Effector memory CD4-positive, alpha-beta T cell (primary cell): Measurements from ENCODE around the gene ZNF644.

Experiments used
- DNase-seq, 3 donors: peaks; one replicate each; pipeline ENCODE4 v3.0.0-alpha.2; 2020
- H3K27ac ChIP-seq: 2 replicates; pipeline ENCODE4 v1.7.0; 2013; ENCODE audit warnings: mild to moderate bottlenecking, low read length, moderate library complexity; ENCODE audit not compliant: insufficient read depth, poor library complexity, severe bottlenecking
- H3K27me3 ChIP-seq: replicated peaks from 2 replicates; pipeline ENCODE4 v1.7.0; 2013; ENCODE audit warnings: mild to moderate bottlenecking, low read length; ENCODE audit not compliant: insufficient read depth, control insufficient read depth, poor library complexity, severe bottlenecking
- H3K36me3 ChIP-seq: 2 replicates; pipeline ENCODE4 v1.7.0; 2013; ENCODE audit warnings: mild to moderate bottlenecking, low read length, moderate library complexity; ENCODE audit not compliant: control insufficient read depth, insufficient read depth
- H3K4me1 ChIP-seq: 2 replicates; pipeline ENCODE4 v1.7.0; 2013; ENCODE audit warnings: low read length, mild to moderate bottlenecking; ENCODE audit not compliant: control insufficient read depth, insufficient read depth, poor library complexity, severe bottlenecking
- H3K4me3 ChIP-seq: 2 replicates; pipeline ENCODE4 v1.7.0; 2013; ENCODE audit warnings: low read length, low read depth, mild to moderate bottlenecking; ENCODE audit not compliant: insufficient read depth, poor library complexity, severe bottlenecking
- H3K9me3 ChIP-seq: 2 replicates; pipeline ENCODE4 v1.7.0; 2013; ENCODE audit warnings: mild to moderate bottlenecking, low read length, moderate library complexity; ENCODE audit not compliant: control insufficient read depth

The ZNF644 gene

DNA sequence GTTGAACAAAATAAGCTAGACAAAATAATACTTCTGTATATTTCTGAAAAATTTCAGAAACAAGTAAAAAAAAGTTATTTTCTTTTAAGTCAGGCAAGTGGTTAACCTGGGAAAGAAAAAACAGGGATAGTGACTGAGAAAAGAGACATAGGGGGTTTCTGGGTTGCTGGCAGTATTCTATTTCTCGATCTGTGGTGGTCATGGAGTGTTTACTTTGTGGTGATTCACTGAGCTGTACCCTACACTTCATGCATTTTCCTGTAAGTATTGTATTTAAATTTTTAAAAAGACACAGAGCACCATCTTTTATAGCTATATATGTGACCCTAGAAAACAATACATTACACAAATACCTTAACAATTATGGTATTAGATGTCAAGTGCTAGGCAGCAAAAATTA lies 58.2 kb downstream of the ZNF644 start:
- H3K27ac ChIP-seq, result no peak overlapping the region
- H3K9me3 ChIP-seq, result no peaks in the 10 kb centered on the region
- no peaks in the 10 kb centered on the region for H3K27me3 ChIP-seq
- H3K36me3 ChIP-seq, result no peaks in the 10 kb centered on the region
- H3K4me3 ChIP-seq, result no peak overlapping the region
- DNase-seq, result no peak
- no peaks in the 10 kb centered on the region for H3K4me1 ChIP-seq

- no peak for DNase-seq
- Histone ChIP-seq H3K4me3 (no peak overlapping the region), H3K36me3 (no peaks in the 10 kb centered on the region), H3K4me1 (no peaks in the 10 kb centered on the region), H3K9me3 (no peaks in the 10 kb centered on the region), H3K27ac (no peak overlapping the region), H3K27me3 (no peaks in the 10 kb centered on the region)
Measured at GRCh38 chr1:90963236-90963635, 58.6 kb downstream of the ZNF644 start.

DNA sequence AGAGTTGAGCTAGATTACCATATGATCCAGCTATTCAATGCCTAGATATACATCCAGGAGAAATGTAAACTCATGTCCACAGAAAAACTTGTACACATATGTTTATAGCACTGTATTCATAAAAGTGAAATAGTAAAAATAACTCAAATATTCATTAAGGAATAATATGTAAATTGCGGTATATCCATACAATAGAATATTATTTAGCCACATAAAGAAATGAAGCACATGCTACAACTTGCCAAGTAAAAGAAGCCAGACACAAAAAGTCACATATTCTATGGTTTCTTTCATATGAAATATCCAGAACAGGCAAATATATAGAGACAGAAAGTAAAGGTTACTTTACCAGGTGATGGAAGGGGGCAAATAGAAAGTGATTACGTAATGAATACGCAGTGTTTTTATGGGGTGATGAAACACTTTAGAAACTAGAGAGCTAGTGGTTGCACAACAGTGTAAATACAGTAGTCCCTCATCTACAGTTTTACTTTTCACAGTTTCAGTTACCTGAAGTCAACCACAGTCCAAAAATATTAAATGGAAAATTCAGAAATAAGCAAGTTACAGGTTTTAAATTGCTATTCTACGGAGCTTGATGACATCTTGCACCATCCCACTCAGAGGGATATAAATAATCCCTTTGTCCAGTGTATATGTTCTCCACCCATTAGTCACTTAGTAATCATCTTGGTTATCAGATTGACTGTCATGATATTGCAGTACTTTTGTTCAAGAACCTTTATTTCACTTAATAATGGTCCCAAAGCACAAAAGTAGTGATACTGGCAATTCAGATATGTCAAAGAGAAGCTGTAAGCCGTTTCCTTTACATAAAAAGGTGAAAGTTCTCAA lies 62.3 kb downstream of the ZNF644 start:
- H3K27ac ChIP-seq, result no peak overlapping the region
- no peak for DNase-seq
- H3K27me3 ChIP-seq, result no peaks in the 10 kb centered on the region
- H3K9me3 ChIP-seq, result no peaks in the 10 kb centered on the region
- H3K36me3 ChIP-seq, result no peaks in the 10 kb centered on the region
- H3K4me3 ChIP-seq, result no peak overlapping the region
- no peaks in the 10 kb centered on the region for H3K4me1 ChIP-seq

DNA sequence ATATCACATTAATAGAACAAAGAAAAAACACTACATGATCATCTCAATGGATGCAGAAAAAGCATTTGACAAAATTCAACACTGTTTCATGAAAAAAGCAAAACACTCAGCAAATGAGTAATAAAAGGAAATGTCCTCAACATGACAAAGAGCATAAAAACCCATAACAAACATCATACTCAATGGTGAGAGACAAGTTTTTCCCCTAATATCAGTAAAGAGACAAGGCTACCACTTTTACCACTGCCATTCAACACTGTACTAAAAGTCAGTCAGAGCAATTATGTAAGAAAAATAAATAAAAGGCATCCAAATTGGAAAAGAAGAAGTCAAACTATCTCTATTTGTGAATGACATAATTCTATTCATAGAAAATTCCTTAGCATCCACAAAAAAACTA lies 64.3 kb downstream of the ZNF644 start:
- Histone ChIP-seq H3K4me3 (no peak overlapping the region), H3K4me1 (no peaks in the 10 kb centered on the region), H3K27ac (no peak overlapping the region), H3K27me3 (no peaks in the 10 kb centered on the region), H3K36me3 (no peaks in the 10 kb centered on the region), H3K9me3 (no peaks in the 10 kb centered on the region)
- no peak for DNase-seq

- H3K4me3 ChIP-seq, result no peak overlapping the region
- no peak for DNase-seq
- H3K27me3 ChIP-seq, result no peaks in the 10 kb centered on the region
- no peaks in the 10 kb centered on the region for H3K4me1 ChIP-seq
- no peaks in the 10 kb centered on the region for H3K9me3 ChIP-seq
- H3K36me3 ChIP-seq, result no peaks in the 10 kb centered on the region
- no peak overlapping the region for H3K27ac ChIP-seq
Measured at GRCh38 chr1:90955769-90956168, 66.1 kb downstream of the ZNF644 start.

GRCh38 chr1:90952906-90953305 lies 68.9 kb downstream of the ZNF644 start:
- DNase-seq, result no peak
- no peaks in the 10 kb centered on the region for H3K9me3 ChIP-seq
- no peaks in the 10 kb centered on the region for H3K27me3 ChIP-seq
- H3K27ac ChIP-seq, result no peak overlapping the region
- H3K4me1 ChIP-seq, result no peaks in the 10 kb centered on the region
- no peak overlapping the region for H3K4me3 ChIP-seq
- H3K36me3 ChIP-seq, result no peaks in the 10 kb centered on the region

DNA sequence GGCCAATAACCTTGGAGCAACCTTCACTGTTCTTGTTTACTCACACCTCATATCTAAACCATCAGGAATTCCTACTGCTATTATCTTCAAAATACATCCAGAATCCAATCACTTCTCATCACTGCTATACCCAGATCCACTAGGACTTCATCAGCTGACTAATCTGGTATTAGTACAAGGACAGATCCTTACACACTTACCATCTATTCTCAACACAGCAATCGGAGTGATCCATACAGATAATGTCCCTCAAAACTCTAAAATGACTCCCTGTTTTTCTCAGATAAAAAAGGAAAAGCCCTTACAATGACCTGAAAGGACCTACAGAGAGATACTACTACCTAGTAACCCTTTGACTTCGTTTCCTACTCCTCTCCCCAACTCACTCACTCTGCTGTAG lies 70.8 kb downstream of the ZNF644 start:
- Histone ChIP-seq H3K36me3 (no peaks in the 10 kb centered on the region), H3K27ac (no peak overlapping the region), H3K9me3 (no peaks in the 10 kb centered on the region), H3K27me3 (no peaks in the 10 kb centered on the region), H3K4me1 (no peaks in the 10 kb centered on the region), H3K4me3 (no peak overlapping the region)
- DNase-seq, result no peak

GRCh38 chr1:90948301-90948700 lies 73.5 kb downstream of the ZNF644 start:
- no peaks in the 10 kb centered on the region for H3K4me1 ChIP-seq
- H3K27me3 ChIP-seq, result no peaks in the 10 kb centered on the region
- no peak for DNase-seq
- H3K27ac ChIP-seq, result no peak overlapping the region
- H3K36me3 ChIP-seq, result no peaks in the 10 kb centered on the region
- no peak overlapping the region for H3K4me3 ChIP-seq
- no peaks in the 10 kb centered on the region for H3K9me3 ChIP-seq

DNA sequence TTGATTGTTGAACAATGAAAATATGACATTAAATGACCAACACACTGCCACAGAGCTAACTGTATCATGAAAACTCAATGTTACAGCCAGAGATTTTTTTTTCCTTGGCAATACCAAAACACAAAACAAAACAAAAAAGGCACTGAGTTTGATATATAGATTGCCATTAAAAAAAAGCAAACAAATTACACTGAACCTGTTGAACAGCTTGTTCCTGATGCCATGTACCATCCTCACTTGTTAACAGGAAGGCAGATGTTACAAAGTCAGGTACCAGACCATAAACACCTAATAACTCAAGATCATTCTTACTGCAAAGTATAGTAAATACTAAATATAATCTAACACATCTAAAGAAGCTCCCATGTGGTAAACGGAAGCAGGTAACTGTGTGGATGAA lies 75.2 kb downstream of the ZNF644 start:
- no peak overlapping the region for H3K27ac ChIP-seq
- no peaks in the 10 kb centered on the region for H3K36me3 ChIP-seq
- DNase-seq, result no peak
- H3K27me3 ChIP-seq, result no peaks in the 10 kb centered on the region
- H3K4me1 ChIP-seq, result no peaks in the 10 kb centered on the region
- no peak overlapping the region for H3K4me3 ChIP-seq
- H3K9me3 ChIP-seq, result no peaks in the 10 kb centered on the region

GRCh38 chr1:90945287-90945686 lies 76.5 kb downstream of the ZNF644 start:
- no peak for DNase-seq
- no peak overlapping the region for H3K4me3 ChIP-seq
- no peaks in the 10 kb centered on the region for H3K4me1 ChIP-seq

More at GRCh38 chr1:90945287-90945686, 76.5 kb downstream of the ZNF644 start:
- no peak overlapping the region for H3K27ac ChIP-seq
- H3K27me3 ChIP-seq, result no peaks in the 10 kb centered on the region
- peaks cover 8% of the 10 kb centered on the region for H3K36me3 ChIP-seq
- no peaks in the 10 kb centered on the region for H3K9me3 ChIP-seq
